H9 (cell line): ENCODE data around the gene LRCH4. TPM values are rescaled to one million over a fixed set of nuclear protein-coding genes. Genes with fewer than 3 reads are reported as not detected.
"Not testable (repeated sequence)": the region's sequence is repeated elsewhere in the genome, so short reads cannot be mapped to it uniquely, and the experiment has no call there.

Experiments used
- DNase-seq: peaks from one replicate; pipeline ENCODE4 v3.0.0-alpha.2; 2017
- H2AFZ ChIP-seq: one replicate; pipeline ENCODE4 v1.6.1; 2013; ENCODE audit warnings: mild to moderate bottlenecking, low read length, control low read depth, moderate library complexity
- H2AK5ac ChIP-seq: 2 replicates; pipeline ENCODE4 v1.6.1; 2013; ENCODE audit warnings: low read length, control low read depth, mixed read lengths; ENCODE audit not compliant: insufficient read length
- H2BK120ac ChIP-seq: one replicate; pipeline ENCODE4 v1.6.1; 2013; ENCODE audit warnings: low read depth, mild to moderate bottlenecking, low read length, control low read depth, inconsistent platforms; ENCODE audit not compliant: poor library complexity, severe bottlenecking
- H2BK12ac ChIP-seq: 2 replicates; pipeline ENCODE4 v1.6.1; 2013; ENCODE audit warnings: low read length, control low read depth, mixed read lengths, low read depth; ENCODE audit not compliant: insufficient read length
- H2BK15ac ChIP-seq: 2 replicates; pipeline ENCODE4 v1.6.1; 2013; ENCODE audit warnings: low read depth, low read length, control low read depth
- H2BK20ac ChIP-seq: one replicate; pipeline ENCODE4 v1.6.1; 2013; ENCODE audit warnings: low read depth, mild to moderate bottlenecking, low read length, control low read depth, inconsistent platforms; ENCODE audit not compliant: poor library complexity, severe bottlenecking
- H2BK5ac ChIP-seq: 2 replicates; pipeline ENCODE4 v1.6.1; 2013; ENCODE audit warnings: low read length, control low read depth, mixed read lengths; ENCODE audit not compliant: insufficient read length
- H3K14ac ChIP-seq: 2 replicates; pipeline ENCODE4 v1.6.1; 2013; ENCODE audit warnings: low read length, control low read depth; ENCODE audit not compliant: insufficient read depth
- H3K18ac ChIP-seq: 2 replicates; pipeline ENCODE4 v1.6.1; 2013; ENCODE audit warnings: low read depth, mild to moderate bottlenecking, mixed read lengths, low read length, control low read depth; ENCODE audit not compliant: insufficient read length
- H3K23ac ChIP-seq: 2 replicates; pipeline ENCODE4 v1.6.1; 2013; ENCODE audit warnings: low read length, control low read depth, mixed read lengths, low read depth; ENCODE audit not compliant: insufficient read length
- H3K23me2 ChIP-seq: 2 replicates; pipeline ENCODE4 v1.6.1; 2013; ENCODE audit warnings: low read depth, mild to moderate bottlenecking, mixed read lengths, low read length, control low read depth; ENCODE audit not compliant: insufficient read length, poor library complexity, severe bottlenecking
- H3K27ac ChIP-seq: 2 replicates; pipeline ENCODE4 v1.5.1; 2013; ENCODE audit warnings: low read length, control low read depth, mixed read lengths, low read depth; ENCODE audit not compliant: insufficient read length
- H3K27me3 ChIP-seq: 2 replicates; pipeline ENCODE4 v1.6.1; 2013; ENCODE audit warnings: low read length, control low read depth, inconsistent platforms; ENCODE audit not compliant: insufficient read depth
- H3K4ac ChIP-seq: 2 replicates; pipeline ENCODE4 v1.6.1; 2013; ENCODE audit warnings: low read depth, mild to moderate bottlenecking, control low read depth, inconsistent platforms, low read length, moderate library complexity
- H3K4me1 ChIP-seq: 2 replicates; pipeline ENCODE4 v1.6.1; 2013; ENCODE audit warnings: low read length, control low read depth, inconsistent platforms; ENCODE audit not compliant: insufficient read depth
- H3K4me2 ChIP-seq: 2 replicates; pipeline ENCODE4 v1.6.1; 2013; ENCODE audit warnings: low read length, control low read depth, mixed read lengths; ENCODE audit not compliant: insufficient read length, insufficient read depth
- H3K56ac ChIP-seq: 2 replicates; pipeline ENCODE4 v1.6.1; 2013; ENCODE audit warnings: low read depth, mild to moderate bottlenecking, mixed read lengths, low read length, control low read depth; ENCODE audit not compliant: insufficient read length
- H3K79me1 ChIP-seq: 2 replicates; pipeline ENCODE4 v1.6.1; 2013; ENCODE audit warnings: low read depth, mild to moderate bottlenecking, moderate library complexity, low read length, control low read depth, inconsistent platforms; ENCODE audit not compliant: insufficient read depth, poor library complexity, severe bottlenecking
- H3K79me2 ChIP-seq: 2 replicates; pipeline ENCODE4 v1.6.1; 2013; ENCODE audit warnings: low read length, control low read depth, inconsistent platforms; ENCODE audit not compliant: insufficient read depth
- H3K9ac ChIP-seq: 2 replicates; pipeline ENCODE4 v1.6.1; 2013; ENCODE audit warnings: low read length, control low read depth, mixed read lengths; ENCODE audit not compliant: insufficient read length; ENCODE audit errors: extremely low read depth
- H3K9me3 ChIP-seq: one replicate; pipeline ENCODE4 v1.6.1; 2013; ENCODE audit warnings: low read depth, low read length, inconsistent platforms; ENCODE audit not compliant: control insufficient read depth
- H3T11ph ChIP-seq: one replicate; pipeline ENCODE4 v1.6.1; 2013; ENCODE audit warnings: mild to moderate bottlenecking, low read length, control low read depth, inconsistent platforms
- H4K20me1 ChIP-seq: one replicate; pipeline ENCODE4 v1.6.1; 2013; ENCODE audit not compliant: control insufficient read depth, insufficient read length, insufficient read depth
- H4K5ac ChIP-seq: 2 replicates; pipeline ENCODE4 v1.6.1; 2013; ENCODE audit warnings: low read depth, mild to moderate bottlenecking, mixed read lengths, low read length, control low read depth; ENCODE audit not compliant: insufficient read length
- H4K8ac ChIP-seq: replicated peaks from 2 replicates; pipeline ENCODE4 v1.6.1; 2013; ENCODE audit warnings: low read length, control low read depth, mixed read lengths, low read depth; ENCODE audit not compliant: insufficient read length
- H4K91ac ChIP-seq: 2 replicates; pipeline ENCODE4 v1.6.1; 2013; ENCODE audit warnings: low read depth, mild to moderate bottlenecking, moderate library complexity, mixed read lengths, low read length, control low read depth; ENCODE audit not compliant: insufficient read length
- H3K27ac Mint-ChIP-seq, 3 experiments: 2 replicates in 2 of 3; 3 replicates in 1 of 3; pipeline ENCODE4 v1.8.0; 2020 to 2021; ENCODE audit warnings: mixed read lengths in 3 of 3, mild to moderate bottlenecking in 1 of 3, moderate library complexity in 1 of 3
- H3K27me3 Mint-ChIP-seq: 2 replicates; pipeline ENCODE4 v1.8.0; 2021; ENCODE audit warnings: low read depth, mild to moderate bottlenecking, moderate library complexity, mixed read lengths
- H3K36me3 Mint-ChIP-seq, 3 experiments: 2 replicates in 2 of 3; 3 replicates in 1 of 3; pipeline ENCODE4 v1.8.0; 2020 to 2021; ENCODE audit warnings: low read depth in 3 of 3, mixed read lengths in 3 of 3; ENCODE audit not compliant: insufficient read depth in 1 of 3
- H3K4me1 Mint-ChIP-seq, 2 experiments: 2 replicates each; pipeline ENCODE4 v1.8.0; 2020; ENCODE audit warnings: mixed read lengths in 2 of 2
- H3K4me3 Mint-ChIP-seq, 2 experiments: 2 replicates in 1 of 2; 3 replicates in 1 of 2; pipeline ENCODE4 v1.8.0; 2020 to 2021; ENCODE audit warnings: mild to moderate bottlenecking in 2 of 2, mixed read lengths in 2 of 2, moderate library complexity in 1 of 2
- H3K9me3 Mint-ChIP-seq, 2 experiments: 2 replicates in 1 of 2; 3 replicates in 1 of 2; pipeline ENCODE4 v1.8.0; 2020; ENCODE audit warnings: mild to moderate bottlenecking in 2 of 2, mixed read lengths in 2 of 2, moderate library complexity in 1 of 2
- CTCF ChIP-seq: fragments of 200-600 bp; sonication (generic); conservative IDR thresholded peaks from 3 replicates; pipeline ENCODE4 v1.8.0; 2021; ENCODE audit warnings: antibody characterized with exemption, mild to moderate bottlenecking
- WGBS: extraction: QIAGEN DNeasy Blood & Tissue Kit; methylation state at CpG from one replicate; pipeline ENCODE4 v1.1.7; 2013; ENCODE audit warnings: missing lambda C conversion rate, low lambda C conversion rate, mixed read lengths; ENCODE audit not compliant: insufficient read length; ENCODE audit errors: extremely low coverage; 5-methylcytosine and 5-hydroxymethylcytosine counted together
- total RNA-seq: library from RNA; stranded (reverse); gene quantifications from 2 replicates; pipeline ENCODE4 v1.2.1, GENCODE V29; 2021

LRCH4 gene
- total RNA-seq, 1 experiment from 2014 or later: 39.1 TPM

- no peak overlapping the region for H3K27ac ChIP-seq
Measured at GRCh38 chr7:100543586-100543985, 42.3 kb downstream of the LRCH4 start.

GRCh38 chr7:100541309-100541708 is 44.6 kb downstream of the LRCH4 start:
- not testable (repeated sequence) for H4K8ac ChIP-seq, H2AFZ ChIP-seq, H3K36me3 Mint-ChIP-seq, H4K91ac ChIP-seq, DNase-seq, H3K9ac ChIP-seq, H3T11ph ChIP-seq, H3K27me3 ChIP-seq, H3K79me2 ChIP-seq, H3K56ac ChIP-seq, H3K9me3 ChIP-seq, H3K14ac ChIP-seq, H3K4me2 ChIP-seq, H4K5ac ChIP-seq, H3K27ac ChIP-seq, H3K4ac ChIP-seq, H2BK120ac ChIP-seq, H3K9me3 Mint-ChIP-seq, H2BK15ac ChIP-seq, H2BK5ac ChIP-seq, H2BK12ac ChIP-seq, H4K20me1 ChIP-seq, H2BK20ac ChIP-seq, H2AK5ac ChIP-seq, H3K23ac ChIP-seq, H3K79me1 ChIP-seq, H3K18ac ChIP-seq
- Mint-ChIP-seq H3K27ac (peak overlapping the region in 1 of 3 experiments; percentile 98; a peak in 2 of 7 replicates), H3K4me1 (peaks cover 64 to 70% of the 10 kb centered on the region in 2 experiments), H3K4me3 (peak overlapping the region in 1 of 2 experiments; percentile 5; a peak in 2 of 5 replicates), H3K27me3 (peaks cover 24% of the 10 kb centered on the region)
- WGBS: no CpG with 5 or more reads among the region's 7 CpGs
- H3K23me2 ChIP-seq: peaks cover 11% of the 10 kb centered on the region
- peaks cover 15% of the 10 kb centered on the region for H3K4me1 ChIP-seq

More at GRCh38 chr7:100543586-100543985, 42.3 kb downstream of the LRCH4 start:
- Histone ChIP-seq H3K27me3 (no peaks in the 10 kb centered on the region; the same call in 1 of the 2 replicates), H3K4me2 (no peak overlapping the region), H2BK12ac (no peak overlapping the region), H4K91ac (no peak overlapping the region), H2BK15ac (no peak overlapping the region), H2BK120ac (no peak overlapping the region), H3T11ph (no peak overlapping the region), H3K9ac (no peak overlapping the region), H3K14ac (no peak overlapping the region), H4K20me1 (no peaks in the 10 kb centered on the region), H3K4ac (no peak overlapping the region), H2AFZ (no peak overlapping the region), H3K23me2 (peaks cover 8% of the 10 kb centered on the region), H3K9me3 (no peaks in the 10 kb centered on the region), H3K79me1 (no peaks in the 10 kb centered on the region), H3K79me2 (no peaks in the 10 kb centered on the region), H3K23ac (no peak overlapping the region), H3K18ac (no peak overlapping the region), H2BK20ac (no peak overlapping the region), H4K5ac (no peak overlapping the region), H2AK5ac (no peak overlapping the region), H3K56ac (no peak overlapping the region), H4K8ac (no peak overlapping the region), H3K4me1 (peaks cover 19% of the 10 kb centered on the region), H2BK5ac (no peak overlapping the region)
- Mint-ChIP-seq H3K9me3 (no peaks in the 10 kb centered on the region; a peak in 1 of 5 replicates), H3K4me3 (no peak overlapping the region), H3K36me3 (no peaks in the 10 kb centered on the region; a peak in 1 of 7 replicates), H3K27me3 (peaks cover 19% of the 10 kb centered on the region), H3K27ac (no peak overlapping the region; a peak in 1 of 7 replicates), H3K4me1 (peaks cover 76 to 81% of the 10 kb centered on the region in 2 experiments)
- DNase-seq: no peak
- TF ChIP-seq CTCF: no peak
- WGBS: no CpG with 5 or more reads among the region's 1 CpG
